ENCODE measurements around the gene SYNE4.
A peak's percentile ranks its signal among the peaks of the same experiment; 100 is the strongest.
"Not testable (repeated sequence)": the region's sequence is repeated elsewhere in the genome, so short reads cannot be mapped to it uniquely, and the experiment has no call there.

SYNE4 gene, protein sequence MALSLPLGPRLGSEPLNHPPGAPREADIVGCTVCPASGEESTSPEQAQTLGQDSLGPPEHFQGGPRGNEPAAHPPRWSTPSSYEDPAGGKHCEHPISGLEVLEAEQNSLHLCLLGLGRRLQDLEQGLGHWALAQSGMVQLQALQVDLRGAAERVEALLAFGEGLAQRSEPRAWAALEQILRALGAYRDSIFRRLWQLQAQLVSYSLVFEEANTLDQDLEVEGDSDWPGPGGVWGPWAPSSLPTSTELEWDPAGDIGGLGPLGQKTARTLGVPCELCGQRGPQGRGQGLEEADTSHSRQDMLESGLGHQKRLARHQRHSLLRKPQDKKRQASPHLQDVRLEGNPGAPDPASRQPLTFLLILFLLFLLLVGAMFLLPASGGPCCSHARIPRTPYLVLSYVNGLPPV

GRCh38 chr19:36008336-36008978 lies at the start of gene SYNE4:
Gene SYNE4, minus strand, starts transcription at chr19:36008813. Its CDS starts 132 bp downstream, at chr19:36008681.
- no peak for DNase-seq (ENCODE audit: low read depth)

- DNase-seq (ENCODE audit: low read depth) = peak; percentile 83
These were observed 46.4 kb upstream of the SYNE4 start, which contains the start of gene WDR62 for GRCh38 chr19:36054733-36055686. Gene WDR62, plus strand, starts transcription at chr19:36054897. Its CDS starts 75 bp downstream, at chr19:36054972.

DNA sequence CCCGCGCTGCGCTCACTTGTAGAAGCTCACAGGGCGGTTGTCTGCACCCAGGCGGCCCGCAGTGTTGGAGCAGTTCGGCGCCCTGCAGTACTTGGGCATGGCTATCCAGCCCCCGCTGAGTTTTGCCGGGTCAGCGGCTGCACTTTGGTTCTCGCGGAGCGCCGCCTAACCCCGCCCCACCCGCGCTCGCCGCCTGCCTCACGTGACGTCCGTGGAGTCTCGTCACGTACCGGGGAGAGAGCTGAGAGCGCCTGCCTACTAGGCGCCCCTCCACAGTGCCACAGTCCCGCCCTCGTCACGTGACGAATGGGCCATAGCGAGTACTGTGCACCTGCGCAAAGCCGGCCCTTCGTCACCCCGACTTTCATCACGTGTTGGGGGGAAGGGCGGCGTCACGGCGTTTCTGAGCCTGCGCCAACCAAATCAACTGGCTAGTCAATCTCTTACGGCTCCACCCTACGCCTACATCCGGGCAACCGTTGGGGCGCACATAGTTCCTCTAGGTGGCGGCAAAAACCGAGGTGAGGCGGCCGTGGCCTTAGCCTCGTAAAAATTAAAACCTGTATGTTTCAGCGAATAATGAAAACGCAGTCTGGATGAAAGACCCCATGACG lies 45.6 kb upstream of the SYNE4 start, which contains the start of gene THAP8:
Gene THAP8, minus strand, starts transcription at position 167 of the 614 bp plus-strand sequence. Its CDS starts 68 bp downstream, at position 99.
- DNase-seq (ENCODE audit: low read depth) = peak; percentile 99

- no peak for DNase-seq (ENCODE audit: low read depth)
These were observed 43.0 kb upstream of the SYNE4 start for GRCh38 chr19:36051637-36052036.

DNA sequence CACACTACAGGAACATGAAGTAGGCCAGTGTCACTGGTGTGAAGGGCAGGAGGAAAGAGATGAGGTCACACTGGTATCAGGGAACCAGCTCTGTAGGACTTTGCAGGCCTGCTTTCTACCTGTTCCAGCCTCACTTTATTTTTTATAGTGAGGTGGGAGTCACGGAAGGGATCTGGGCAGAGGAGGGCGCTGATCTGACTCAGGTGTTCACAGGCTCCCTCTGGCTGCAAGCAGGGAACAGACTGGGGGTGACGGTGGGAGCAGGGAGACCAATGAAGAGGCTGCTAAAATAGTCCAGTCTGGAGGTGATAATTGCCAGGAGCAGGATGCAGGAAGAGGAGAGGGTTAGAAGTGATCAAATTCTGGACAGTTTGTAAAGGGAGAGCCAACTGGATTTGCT lies 42.6 kb upstream of the SYNE4 start:
- DNase-seq (ENCODE audit: low read depth) = peak; percentile 19

- peak; percentile 27 for DNase-seq (ENCODE audit: low read depth)
These were observed 40.6 kb upstream of the SYNE4 start for GRCh38 chr19:36049080-36049698.

DNA sequence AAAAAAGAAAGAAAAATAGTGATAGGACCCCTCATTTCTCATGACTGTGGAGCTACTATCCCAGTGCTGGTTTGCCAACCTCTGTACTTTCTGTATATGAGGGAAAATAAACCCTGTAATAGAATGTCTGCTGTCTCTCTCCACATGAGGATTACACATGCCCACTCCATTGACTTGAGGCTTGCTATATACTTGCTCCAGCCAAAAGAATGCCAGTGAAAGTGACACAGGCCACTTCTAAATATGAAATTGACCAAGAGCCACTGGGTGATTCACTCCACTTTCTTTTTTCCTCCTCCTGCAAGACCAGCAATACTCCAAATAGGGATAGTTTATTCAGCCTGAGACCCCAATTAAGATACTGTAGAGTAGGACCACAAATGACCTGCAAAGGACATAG lies 39.2 kb upstream of the SYNE4 start:
- no peak for DNase-seq (ENCODE audit: low read depth)

DNA sequence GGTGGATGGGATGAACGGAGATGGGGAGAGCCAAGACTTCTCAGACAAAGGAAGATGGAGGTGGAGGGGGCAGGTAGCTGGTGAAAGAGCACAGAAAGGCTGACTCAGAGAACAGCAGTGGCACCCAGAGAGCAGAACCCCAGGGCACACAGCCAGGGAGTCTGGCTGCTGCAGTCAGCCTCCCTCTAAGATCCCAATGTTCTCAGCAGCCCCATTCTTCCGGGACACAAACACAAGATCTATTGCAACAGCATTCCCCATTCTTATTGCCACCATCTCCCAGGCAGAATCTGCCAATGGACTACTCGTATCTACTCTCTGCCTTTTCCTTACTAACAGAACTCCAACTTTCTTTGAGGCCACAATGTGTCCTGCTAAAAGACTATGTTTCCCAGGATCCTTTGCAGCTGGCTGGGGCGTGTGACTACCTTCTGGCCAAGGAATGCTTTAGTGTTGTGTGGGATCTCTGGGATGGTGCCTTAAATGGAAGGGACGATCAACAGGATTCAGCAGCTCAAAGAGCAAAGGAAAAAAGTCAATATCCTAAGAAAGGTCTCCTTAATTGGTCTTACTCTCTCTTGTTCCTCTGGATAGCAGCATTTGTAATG lies 37.9 kb upstream of the SYNE4 start:
- DNase-seq (ENCODE audit: low read depth) = peak; percentile 79

DNA sequence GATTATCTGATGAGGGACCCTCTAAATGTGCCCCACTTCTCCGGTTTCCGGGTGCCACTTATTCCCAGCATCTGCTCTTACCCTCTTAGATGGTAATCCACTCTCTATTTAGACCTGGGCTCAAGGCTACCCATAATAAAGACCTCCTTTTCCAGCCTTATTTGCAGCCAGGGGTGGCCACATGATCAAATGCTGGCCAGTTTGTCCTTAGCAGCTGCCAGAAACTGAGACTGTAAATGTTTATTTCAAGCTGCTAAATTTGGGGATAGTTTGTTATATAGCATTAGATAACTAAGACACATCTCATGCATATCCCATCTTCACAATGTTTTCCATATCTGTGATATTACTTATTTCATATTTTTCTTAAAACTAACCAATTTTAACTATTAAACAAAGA lies 35.3 kb upstream of the SYNE4 start:
- DNase-seq (ENCODE audit: low read depth) = no peak

- peak; percentile 98 for DNase-seq (ENCODE audit: low read depth)
These were observed 33.2 kb upstream of the SYNE4 start for GRCh38 chr19:36041831-36042230.

DNA sequence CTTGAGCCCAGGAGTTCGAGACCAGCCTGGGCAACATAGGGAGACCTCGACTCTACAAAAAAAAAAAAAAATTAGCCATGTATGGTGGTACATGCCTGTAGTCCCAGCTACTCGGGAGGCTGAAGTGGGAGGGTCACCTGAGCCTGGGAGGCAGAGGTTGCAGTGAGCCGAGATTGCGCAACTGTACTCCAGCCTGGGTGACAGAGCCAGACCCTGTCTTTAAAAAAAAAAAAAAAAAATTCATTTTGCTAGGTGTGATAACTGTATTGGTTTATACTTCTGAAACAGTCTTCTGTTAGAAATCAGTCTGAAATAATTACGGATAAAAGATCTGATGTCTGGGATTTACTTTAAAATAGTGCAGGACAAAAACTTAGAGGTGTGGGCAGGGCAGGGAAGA lies 32.5 kb upstream of the SYNE4 start:
- DNase-seq (ENCODE audit: low read depth) = not testable (repeated sequence)

DNA sequence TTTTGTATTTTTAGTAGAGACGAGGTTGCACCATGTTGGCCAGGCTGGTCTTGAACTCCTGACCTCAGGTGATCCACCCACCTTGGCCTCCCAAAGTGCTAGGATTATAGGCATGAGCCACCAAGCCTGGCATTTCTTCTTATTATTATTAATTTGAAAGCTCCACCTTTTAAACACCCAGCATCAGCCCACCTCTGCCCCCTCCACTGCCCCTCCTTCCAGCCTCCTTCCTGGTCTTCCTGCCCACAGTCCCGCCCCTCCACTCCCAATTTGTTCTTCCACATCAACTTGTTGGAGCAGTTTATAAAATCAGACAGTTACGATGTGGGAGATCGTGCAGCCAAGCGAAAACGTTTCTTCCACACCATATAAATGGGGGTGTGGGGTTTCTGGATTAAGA lies 31.9 kb upstream of the SYNE4 start:
- no peak for DNase-seq (ENCODE audit: low read depth)

GRCh38 chr19:36032251-36033104 lies 23.9 kb upstream of the SYNE4 start, which contains the start of gene CLIP3:
Gene CLIP3, minus strand, starts transcription at chr19:36032873. Its CDS starts 516 bp downstream, at chr19:36032357.
- peak; percentile 51 for DNase-seq (ENCODE audit: low read depth)

GRCh38 chr19:36031308-36031707 lies 22.7 kb upstream of the SYNE4 start:
- DNase-seq (ENCODE audit: low read depth) = no peak

DNA sequence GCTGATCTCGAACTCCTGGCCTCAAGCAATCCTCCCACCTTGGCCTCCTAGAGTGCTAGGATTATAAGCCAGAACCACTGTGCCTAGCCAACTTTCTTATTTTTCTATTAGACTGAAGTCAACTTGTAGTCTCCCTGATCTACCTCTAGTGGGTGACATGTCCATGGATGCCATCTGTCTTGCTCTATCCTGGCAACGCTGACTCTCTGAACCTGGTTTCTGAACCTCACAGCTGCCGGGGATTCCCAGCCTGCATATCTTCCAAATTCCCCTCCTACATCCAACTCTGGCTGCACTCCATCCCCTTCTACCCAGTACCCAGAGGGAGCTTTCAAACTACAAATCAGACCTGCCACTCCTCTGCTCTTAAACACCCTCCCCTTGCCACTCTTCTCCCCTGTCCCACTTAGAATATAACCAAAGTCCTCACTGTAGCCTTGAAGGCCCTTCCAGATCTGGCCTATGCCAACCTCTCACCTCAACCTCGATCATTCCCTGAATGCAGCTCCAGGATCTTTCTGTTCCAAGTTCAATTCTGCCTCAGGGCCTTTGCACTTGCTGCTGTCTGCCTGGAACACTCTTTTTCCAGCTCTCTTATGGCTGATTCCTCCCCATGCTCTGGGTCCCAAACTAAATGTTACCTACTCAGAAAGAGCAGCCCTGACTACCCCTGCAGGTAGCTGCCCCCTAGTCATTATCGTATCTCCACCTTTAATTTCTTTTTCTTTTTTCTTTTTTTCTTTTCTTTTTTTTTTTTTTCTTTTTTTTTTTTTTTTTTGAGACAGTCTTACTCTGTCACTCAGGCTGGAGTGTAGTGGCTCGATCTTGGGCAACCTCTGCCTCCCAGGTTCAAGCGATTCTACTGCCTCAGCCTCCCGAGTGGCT lies 21.9 kb upstream of the SYNE4 start:
- DNase-seq (ENCODE audit: low read depth) = no peak

GRCh38 chr19:36028313-36029041 lies 19.9 kb upstream of the SYNE4 start:
- no peak for DNase-seq (ENCODE audit: low read depth)

DNA sequence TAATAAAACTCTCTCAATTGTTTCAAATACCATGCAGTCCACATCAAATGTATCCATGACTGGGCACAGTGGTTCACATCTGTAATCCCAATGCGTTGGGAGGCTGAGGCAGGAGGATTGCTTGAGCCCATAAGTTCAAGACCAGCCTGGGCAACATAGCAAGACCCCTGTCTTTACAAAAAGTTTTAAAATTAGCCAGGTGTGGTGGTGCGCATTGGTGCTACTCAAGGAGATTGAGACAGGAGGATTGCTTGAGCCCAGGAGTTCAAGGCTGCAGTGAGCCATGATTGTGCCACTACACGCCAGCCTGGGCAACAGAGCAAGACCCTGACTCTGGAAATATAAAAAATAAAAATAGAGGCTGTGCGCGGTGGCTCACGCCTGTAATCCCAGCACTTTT lies 19.1 kb upstream of the SYNE4 start:
- no peak for DNase-seq (ENCODE audit: low read depth)

Measured in amniotic epithelial cell (primary cell).